NCI-H1436 treated with DMSO at 0.1 percent for 48 hours (cell line): Measurements from ENCODE around the gene COMMD6.
"Not testable (repeated sequence)": the region's sequence is repeated elsewhere in the genome, so short reads cannot be mapped to it uniquely, and the experiment has no call there.

Source experiments
- DNase-seq: peaks from one replicate; lab custom pipeline; 2025; lab: John Stamatoyannopoulos, UW

The COMMD6 gene

DNA sequence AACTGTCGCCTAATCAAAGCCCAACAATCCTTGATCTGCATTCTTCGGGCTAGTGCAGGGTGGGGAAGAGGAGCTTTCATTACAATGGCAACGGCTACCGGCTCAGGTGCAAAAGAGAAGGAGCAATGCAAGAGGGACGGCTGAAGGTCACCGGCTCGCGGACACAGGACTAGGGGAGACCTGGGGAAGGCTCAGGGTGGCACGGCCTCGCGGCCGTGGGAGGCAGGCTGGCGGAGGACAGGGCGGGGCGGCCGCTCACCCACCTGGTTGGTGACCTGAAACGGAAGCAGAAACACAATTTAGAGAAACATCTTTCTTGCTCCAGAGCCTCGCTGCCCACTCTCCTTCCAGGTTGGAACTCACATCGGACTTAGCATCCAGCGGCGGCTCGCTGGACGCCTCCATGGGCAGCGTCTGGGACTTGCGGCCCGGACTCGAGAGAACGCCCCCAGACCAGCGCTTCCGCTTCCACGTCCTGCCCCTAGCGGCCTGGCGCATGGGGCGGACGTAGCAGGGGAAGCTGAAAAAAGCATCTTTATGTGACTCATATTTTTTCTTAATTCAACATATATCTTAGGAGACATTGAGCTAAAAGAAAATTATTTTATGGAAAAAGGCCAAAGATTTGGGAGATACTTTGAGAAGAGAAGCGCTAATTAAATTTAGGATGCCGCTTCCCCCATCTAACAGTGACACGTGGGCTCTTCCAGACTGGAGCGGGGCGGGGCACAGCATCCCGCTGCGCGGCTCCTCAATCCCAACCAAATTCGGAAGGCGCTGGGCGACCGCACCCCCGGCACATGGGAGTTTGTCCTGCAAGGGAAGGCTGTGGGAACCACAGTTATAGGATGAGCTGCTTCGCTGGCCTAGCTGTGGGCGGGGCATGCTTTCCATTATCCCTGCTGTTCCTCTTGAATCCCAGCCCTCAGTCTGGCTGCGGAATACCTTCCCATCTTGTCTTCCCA, at the start of gene COMMD6:
COMMD6 (minus strand) TSS at position 441 of the 965 bp plus-strand sequence; CDS start at position 405, 36 bp downstream.
- peak; percentile 39 for DNase-seq

DNA sequence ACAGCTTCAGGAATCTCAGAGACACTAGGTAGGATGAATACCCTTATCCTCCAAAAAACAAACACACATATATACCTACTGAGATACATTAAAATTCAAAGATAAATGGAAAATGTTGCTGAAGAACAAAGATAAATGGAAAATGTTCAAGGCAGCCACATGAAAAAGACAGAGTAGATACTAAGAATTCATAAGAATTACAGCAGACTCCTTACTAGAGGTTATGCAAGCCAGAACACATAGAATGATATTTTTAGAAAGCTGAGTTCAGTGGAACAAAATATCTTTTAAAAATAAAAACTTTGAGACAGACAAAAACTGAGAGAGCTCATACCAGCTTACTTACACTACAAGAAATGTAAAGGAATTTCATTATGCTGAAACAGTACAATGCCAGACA, 47.5 kb upstream of the COMMD6 start:
- no peak for DNase-seq

DNA sequence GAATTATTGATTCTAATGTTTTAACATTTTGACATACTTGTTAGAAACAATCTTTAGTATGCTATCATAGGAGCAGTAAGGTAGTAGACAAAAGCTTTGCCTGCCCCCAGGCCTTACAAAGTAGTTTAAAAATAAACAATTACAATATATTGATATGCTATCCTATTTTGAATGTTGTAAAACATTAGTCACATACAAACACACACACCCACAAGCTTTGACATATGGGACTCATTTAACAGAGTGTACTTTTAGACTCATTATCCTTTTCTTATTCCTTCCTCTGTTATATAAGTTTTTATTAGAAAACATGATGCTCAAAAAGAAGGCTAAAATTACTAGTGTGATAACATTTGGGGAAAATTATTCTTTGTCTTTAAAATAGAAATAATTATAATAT, 45.5 kb upstream of the COMMD6 start:
- no peak for DNase-seq

DNA sequence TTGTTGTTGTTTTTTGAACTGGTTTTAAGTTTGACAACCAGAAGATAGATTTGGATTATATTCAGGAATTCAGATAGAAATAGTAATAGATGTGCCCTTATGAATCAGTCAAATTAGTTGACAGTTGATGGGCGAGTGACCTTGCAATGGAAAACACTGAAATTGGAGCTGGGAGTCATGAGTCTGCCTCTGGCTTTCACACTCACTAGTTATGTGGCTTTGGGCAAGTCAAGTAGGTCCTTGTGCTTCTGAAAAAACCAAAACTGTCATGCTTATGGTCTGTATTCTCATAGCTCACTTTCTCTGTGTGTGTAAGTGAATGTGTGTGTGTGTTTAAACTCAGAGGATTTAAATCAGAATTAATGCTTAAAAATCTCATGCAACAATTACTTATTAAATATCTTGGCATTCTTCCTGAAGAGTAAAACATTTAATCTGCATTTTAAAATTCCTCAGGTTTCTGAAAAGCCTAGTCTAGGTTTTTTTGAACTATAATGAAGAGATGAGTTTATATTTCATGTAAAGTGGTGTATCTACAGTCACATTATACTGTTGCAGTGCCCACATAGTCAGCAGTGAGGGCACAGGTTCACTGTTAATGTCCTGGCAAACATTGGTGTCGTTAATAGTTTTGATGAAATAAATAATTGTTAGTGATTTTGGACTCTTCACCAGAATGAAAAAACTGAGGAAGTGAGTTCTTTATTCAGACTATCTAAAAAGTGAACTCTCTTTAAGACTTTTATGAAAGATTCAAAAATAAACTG, 44.4 kb upstream of the COMMD6 start:
- DNase-seq = no peak

DNA sequence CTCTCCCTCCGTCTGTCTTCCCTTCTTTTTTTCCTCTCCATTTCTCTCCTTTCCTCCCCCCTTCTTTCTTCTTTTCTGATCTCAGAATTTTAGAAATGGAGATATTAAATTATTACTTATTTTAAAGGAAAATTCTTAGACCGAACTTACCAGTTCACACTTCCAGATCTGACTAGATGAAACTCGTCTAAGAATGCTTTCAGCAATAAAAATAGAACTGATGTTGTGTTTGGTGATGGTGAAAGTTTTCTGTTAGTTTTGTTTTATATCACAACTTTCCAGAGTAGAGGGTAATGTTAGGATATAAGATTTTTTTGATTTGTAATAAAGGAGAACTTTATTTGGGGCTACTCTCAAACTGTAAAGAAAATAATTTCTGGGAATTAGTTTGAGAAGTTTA, 41.9 kb upstream of the COMMD6 start:
- DNase-seq = no peak

DNA sequence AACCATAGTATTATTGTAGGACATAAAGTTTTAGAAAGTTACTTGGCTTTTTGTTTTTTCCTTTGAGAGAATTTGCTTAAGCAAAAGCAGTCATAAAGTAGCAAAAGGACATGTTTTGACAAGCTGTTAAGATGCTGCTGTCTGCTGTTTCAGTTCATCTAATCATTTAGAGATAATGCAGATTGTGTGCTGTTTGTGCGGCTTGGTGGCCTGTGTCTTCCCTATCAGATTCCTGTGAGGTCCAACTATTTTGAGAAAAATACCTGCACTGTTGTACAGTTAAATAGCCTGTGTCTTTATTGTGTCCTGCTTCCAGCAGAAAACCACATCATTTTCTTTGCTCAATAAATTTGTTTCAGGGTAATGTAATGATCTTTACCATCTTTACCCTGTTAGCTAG, 31.9 kb upstream of the COMMD6 start:
- no peak for DNase-seq

DNA sequence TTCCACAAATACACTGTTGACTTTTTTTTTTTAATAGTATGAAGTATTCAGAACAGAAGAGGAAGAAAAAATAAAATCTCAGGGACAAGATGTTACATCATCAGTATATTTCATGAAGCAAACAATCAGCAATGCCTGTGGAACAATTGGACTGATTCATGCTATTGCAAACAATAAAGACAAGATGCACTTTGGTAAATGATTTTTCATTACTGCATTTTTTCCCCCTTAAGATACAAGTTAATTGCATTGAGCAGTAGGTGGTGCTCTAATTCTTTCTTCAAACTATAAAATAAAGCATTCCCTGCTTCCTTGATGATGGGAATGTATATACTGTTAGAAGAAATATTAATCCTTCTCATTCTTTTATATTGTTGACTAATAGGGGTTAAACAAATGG, 29.0 kb upstream of the COMMD6 start:
- DNase-seq = no peak

DNA sequence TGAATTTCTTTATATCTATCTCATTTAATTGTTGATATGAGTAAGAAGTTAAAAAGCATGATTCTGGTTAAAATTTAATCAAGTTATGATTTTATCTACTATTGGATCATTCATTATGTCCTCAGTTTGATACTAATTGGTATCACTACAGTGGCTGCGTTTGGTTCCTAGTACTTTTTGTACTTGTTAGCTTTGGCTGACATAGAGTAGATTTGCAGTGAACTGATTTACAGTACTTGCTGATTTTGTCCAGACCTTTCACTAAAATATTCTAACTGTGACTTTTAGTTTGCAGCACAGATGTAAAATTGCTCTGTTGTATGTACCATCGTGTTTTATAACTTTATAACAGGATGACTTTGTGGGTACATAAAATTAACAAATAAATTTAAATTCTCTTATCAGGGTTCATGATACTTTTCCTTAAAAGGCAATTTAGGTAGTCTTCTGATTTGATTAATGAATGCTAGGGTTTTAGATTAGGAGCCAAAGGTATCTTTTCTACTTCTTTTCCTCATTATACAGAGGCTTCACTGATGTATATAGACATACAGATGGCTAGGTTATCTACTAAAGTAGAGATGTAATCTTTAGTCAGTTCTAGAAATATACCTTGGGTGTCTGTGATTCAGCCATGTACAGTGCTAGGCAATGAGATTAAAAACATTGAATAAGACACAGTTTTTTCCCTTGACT, 20.7 kb upstream of the COMMD6 start:
- no peak for DNase-seq

DNA sequence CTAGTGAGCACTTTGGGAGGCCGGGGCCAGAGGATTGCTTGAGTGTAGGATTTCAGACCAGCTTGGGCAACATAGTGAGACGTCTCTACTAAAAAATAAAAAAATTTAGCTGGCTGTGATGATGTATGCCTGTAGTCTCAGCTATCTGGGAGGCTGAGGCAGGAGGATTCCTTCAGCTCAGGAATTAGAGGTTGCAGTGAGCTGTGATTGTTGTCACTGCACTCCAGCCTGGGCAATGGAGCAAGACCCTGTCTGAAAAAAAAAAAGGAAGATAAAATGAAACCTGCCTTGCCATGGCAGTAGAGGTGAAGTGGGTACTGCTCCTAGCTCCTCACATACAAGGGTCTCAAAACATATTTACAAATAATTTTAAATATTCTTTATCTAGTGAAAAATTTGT, 19.3 kb upstream of the COMMD6 start:
- DNase-seq = no peak

DNA sequence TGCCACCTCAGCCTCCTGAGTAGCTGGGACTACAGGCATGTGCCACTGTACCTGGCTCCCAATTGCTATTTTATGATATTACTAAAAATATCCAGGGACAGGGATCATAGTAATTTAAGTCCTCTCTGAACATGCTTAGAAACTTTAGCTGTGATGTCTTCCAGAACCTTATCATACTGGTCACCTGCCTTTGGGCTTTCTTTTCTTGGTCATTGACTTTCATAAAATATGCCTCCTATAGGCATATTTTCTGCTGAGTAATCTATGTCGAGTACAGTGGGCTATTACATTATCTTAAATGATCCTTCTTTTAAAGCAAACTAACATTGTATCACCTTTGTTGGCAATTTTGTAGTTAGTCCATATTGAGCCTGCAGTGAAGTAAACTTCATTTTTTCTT, 18.2 kb upstream of the COMMD6 start:
- no peak for DNase-seq

DNA sequence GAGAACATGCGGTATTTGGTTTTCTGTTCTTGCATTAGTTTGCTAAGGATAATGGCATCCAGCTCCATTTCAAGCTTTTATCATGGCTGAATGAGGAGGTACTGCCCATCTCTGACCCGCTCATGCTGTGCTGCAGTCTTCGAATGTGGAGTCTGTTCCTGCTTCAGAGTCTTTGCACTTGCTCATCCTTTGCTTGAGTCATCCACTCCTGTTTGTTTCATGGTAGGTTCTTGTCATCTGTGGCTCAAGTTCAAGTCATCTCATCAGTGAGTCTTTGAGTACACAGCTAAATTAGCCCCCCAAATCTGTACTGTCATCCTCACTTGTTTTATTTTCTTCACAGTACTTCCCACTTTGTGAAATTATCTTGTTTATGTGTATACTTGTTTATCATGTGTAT, 17.3 kb upstream of the COMMD6 start:
- DNase-seq = no peak

DNA sequence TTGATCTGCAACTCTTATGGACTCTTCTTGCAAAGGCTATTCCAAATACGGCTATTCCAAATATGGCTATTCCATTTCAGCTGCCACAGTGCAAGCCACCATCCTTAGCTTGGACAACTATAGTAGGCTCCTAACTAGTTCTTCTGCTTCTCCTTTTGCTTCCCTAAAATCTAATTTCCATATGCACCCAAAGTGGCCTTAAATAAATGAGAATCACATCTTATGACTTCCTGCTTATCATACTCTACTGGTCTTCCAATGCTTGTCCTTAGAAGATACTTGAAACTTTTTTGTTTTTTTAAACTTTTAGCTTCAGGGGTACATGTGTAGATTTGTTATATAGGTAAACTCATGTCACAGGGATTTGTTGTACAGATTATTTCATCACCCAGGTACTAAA, 16.8 kb upstream of the COMMD6 start:
- DNase-seq = no peak

DNA sequence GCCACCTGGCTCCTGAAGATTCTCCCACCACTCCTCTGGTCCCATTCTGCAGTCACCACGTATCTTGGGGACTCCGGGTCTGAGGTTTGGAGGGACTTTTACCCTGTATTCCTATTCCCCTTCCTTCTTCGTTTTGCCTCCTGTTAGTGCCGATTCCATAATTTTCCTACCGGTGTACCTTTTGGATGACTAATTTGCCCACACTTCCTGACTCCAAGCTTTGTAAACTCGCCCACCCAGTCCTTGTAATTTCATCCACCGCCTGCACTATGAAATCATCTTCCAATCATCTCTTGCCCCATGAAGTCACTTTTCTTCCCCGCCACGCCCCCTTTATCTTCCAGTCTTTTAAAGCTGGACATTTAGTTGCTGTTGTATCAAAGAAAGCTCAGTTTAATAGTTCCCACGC, 12.5 kb upstream of the COMMD6 start:
- DNase-seq = no peak

DNA sequence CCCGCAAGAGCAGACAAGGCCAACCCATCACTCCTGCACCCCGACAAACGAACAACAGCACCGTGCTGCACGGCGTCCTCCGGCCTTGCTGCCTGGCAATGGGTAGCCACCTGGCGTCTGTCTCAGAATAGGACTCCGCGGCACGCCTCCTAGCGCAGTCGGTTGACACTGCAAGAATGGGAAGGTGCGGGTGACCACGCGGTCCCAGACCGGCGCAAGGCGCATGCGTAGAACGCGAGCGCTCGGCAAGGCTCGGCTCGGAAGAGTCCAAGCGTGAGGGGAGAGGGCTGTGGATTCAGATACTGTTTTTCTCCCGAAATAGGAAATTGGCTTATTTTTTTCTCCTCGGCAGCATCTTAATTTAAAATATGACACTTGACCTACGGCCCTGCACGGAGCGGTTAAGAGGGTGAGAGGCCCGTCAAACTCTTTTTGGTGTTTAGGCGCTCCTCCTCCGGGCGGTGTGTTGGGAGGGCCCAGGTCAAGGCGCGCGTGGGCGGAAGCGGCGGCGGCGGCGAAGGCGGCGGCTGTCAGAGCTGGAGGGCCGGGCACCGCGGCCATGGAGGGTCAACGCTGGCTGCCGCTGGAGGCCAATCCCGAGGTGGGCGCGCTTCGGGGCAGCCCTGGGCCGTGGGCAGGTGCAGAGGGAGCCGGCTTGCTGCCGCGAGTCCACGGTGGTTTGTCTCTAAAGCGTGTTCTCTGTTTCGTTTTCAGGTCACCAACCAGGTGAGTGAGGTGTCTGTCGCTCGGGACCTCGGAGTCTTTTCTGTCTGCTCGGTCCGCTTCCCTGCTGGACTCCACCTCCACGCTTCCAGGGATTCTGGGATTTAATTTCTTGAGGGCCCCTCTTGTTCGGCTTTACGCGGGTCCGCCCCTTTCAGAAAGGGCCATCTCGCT, 11.9 kb upstream of the COMMD6 start, which contains the start of gene UCHL3:
UCHL3 (plus strand) TSS at position 530 of the 897 bp plus-strand sequence; CDS start at position 560, 30 bp downstream.
- peak; percentile 93 for DNase-seq

DNA sequence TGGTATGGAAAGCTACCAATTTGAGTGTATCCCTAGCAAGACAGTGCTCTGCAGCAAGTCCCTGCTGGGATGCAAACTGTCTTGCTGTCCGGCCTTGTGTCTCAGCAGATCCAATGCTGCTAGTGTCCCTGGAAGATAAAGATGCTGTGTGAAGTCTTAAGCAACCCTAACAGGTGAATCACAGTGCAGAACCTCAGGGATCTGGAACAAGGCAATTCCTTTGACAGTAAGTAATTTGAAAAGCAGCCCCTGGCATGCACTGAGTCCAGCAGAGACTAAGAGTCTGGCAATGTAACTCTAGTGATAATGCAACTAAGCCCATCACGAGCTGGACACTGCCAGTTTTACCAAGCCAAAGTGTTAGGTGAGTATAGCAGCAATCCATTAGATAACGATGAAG, 10.3 kb upstream of the COMMD6 start:
- DNase-seq = no peak

DNA sequence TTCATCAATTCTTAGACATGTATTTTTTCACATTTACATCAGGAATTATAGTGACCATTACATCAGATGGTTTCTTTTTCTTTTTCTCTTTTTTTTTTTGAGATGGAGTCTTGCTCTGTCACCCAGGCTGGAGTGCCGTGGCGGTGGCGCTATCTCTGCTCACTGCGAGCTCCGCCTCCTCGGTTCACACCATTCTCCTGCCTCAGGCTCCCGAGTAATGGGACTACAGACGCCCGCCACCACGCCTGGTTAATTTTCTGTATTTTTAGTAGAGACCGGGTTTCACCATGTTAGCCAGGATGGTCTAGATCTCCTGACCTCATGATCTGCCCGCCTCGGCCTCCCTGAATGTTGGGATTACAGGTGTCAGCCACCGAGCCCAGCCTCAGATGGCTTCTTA, 7.7 kb upstream of the COMMD6 start:
- not testable (repeated sequence) for DNase-seq

DNA sequence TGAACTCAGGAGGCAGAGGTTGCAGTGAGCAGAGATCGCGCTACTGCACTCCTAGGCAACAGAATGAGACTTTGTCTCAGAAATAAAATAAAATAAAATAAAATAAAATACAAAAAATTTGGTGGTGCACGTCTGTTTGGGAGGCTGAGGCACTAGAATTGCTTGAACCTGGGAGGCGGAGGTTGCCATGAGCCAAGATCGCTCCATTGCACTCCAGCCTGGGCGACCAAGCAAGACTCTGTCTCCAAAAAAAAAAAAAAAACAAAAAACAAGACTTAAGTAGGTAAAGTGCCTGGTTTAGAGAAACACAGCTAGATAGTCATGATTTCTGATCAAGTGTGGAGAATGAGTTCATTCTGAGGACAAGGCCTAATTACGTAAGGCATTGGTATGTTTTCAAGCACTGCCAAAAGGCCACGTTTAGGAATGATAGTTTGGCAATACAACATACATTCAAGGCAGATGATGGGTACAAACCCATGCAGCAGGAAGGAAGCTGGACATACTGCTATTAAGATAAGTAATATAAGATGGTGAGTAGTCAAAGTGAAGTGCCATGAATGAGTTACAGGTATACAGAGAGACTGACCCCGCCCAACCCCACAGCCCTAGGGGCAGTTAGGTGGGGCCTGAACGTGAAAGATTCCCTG, 7.2 kb upstream of the COMMD6 start:
- DNase-seq = no peak

DNA sequence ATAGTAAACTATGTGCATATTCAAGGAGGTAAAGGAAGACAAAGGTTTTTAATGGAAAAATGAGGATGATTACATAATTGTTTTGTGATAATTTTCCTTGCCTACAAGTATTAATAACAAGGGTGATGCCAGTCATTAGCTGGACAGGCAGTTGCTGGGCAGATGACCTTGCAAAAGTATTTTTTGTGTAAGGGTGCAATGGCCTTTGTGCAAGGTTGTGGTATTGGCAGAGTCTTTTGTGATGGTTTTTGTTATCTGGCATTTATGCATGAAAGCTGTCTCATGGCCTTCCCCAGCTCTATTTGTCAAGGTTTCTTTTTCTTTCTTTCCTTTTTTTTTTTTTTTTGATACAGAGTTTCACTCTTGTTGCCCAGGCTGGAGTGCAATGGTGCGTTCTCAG, 4.3 kb upstream of the COMMD6 start:
- no peak for DNase-seq

DNA sequence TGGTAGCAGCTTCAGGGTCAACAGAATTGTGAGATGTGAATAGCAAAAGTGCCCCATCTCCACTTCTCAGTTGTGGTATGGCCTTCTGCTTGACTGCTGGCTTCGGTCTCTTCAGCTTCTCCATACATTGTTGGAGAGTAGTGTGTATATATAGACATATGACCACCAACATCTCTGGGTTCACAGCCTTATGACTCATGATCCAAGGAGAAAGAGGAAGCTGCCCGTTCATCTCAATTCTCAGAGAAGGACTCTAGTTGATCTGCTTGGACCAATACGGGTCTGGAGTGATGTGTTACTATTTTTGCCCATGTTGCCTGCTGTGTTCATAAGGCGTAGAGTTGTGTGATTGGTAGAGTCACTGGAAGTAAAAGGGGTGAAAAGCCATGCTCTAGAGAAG, 3.6 kb upstream of the COMMD6 start:
- DNase-seq = no peak

DNA sequence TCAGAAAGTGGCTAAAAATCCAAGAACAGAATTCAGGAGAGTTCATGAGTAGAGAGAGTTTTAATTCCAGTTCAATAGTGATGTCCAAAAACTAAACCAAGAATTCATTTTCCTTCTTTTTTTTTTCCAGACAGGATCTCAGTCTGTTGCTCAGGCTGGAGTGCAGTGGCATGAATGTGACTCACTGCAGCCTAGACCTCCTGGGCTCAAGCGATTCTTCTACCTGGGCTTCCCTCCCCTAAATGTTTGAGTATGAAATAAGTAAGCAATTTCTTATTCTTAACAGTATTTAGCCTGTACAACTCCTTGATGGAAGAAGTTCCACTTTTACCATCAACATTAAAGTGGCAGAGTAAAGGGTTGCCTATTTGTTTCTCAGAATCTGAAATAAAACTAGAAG, 3.8 kb downstream of the COMMD6 start:
- no peak for DNase-seq

DNA sequence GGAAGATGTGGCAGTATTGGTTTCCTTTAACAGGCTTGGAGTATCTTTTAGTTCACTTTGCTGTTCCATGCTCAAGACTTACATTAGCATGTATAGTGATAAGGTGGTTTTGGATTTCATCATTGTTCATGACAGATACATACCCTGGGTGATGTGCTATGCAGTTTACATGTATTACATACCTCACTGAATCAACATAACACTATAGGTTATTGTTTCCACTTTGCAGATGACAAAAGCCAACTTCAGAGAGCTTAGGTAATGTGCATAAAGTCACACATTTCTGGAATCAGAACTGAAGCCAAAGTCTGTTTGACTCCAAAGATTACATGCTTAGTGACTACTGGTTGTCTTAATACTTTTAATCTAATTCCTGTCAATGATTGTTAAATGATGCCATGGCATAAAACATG, 7.1 kb downstream of the COMMD6 start:
- no peak for DNase-seq
